VCaP (cell line): ENCODE data around the gene BCS1L.

Source experiments
- H3K27ac ChIP-seq: fragments of 450-650 bp; 2 replicates; pipeline ENCODE4 v1.5.1; 2017
- TF ChIP-seq, protein P1 (sequence below): fragments of 450-650 bp; conservative IDR thresholded peaks from 2 replicates; pipeline ENCODE4 v1.5.1; 2017; ENCODE audit warnings: mild to moderate bottlenecking, moderate library complexity

BCS1L gene

DNA sequence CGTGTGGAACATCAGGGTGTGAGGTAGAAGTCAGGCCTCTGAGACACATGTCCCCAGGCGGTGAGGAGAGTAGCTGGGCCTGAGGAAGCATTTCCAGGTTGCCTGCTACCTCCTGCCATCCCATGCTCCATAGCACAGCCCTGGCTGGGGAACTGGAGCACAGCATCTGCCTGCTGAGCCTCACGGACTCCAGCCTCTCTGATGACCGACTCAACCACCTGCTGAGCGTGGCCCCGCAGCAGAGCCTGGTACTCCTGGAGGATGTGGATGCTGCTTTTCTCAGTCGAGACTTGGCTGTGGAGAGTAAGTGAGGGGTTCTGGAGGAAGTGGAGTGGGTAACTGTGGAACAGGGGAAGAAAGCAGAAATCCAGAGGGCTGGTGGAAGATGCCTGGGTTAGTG is 2.9 kb downstream of the BCS1L start:
- no peak overlapping the region for H3K27ac ChIP-seq
- TF ChIP-seq, protein P1, sequence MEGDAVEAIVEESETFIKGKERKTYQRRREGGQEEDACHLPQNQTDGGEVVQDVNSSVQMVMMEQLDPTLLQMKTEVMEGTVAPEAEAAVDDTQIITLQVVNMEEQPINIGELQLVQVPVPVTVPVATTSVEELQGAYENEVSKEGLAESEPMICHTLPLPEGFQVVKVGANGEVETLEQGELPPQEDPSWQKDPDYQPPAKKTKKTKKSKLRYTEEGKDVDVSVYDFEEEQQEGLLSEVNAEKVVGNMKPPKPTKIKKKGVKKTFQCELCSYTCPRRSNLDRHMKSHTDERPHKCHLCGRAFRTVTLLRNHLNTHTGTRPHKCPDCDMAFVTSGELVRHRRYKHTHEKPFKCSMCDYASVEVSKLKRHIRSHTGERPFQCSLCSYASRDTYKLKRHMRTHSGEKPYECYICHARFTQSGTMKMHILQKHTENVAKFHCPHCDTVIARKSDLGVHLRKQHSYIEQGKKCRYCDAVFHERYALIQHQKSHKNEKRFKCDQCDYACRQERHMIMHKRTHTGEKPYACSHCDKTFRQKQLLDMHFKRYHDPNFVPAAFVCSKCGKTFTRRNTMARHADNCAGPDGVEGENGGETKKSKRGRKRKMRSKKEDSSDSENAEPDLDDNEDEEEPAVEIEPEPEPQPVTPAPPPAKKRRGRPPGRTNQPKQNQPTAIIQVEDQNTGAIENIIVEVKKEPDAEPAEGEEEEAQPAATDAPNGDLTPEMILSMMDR, result no peak

DNA sequence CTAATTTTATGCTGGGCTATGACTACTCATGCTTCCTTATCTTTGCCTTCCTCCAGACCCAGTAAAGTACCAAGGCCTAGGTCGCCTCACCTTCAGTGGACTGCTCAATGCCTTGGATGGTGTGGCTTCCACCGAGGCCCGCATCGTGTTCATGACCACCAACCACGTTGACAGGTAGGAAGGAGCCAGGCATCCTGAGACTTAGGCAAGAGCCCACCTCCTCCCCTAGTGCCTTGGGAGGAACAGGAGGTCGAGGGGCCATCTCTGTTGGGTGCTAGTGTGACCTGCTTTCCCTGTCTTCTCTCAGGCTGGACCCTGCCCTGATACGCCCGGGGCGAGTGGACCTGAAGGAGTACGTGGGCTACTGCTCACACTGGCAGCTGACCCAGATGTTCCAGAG is 3.3 kb downstream of the BCS1L start:
- TF ChIP-seq, protein P1, result no peak

DNA sequence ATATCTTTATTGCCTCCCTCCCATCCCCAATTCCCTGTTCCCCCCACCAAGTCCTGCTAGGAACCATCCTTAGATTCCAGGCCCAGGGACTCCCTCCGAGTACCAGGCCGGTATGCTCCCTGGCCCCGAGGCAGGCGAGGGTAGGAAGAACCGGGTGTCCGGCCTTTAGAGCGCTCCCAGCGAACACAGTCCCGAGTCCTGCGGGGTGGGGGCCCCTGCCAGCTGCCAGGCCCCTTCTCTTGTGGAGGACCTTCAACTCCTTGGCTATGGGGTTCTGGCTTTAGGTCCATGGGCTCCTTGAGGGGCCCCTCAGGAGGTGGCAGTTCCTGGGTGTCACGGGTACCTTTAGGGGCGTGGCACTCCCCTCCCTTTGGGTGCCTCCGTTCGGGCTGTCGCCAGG is 4.4 kb downstream of the BCS1L start:
- TF ChIP-seq, protein P1, result no peak

More for the DNA sequence above, 3.3 kb downstream of the BCS1L start:
- H3K27ac ChIP-seq, result no peak overlapping the region

DNA sequence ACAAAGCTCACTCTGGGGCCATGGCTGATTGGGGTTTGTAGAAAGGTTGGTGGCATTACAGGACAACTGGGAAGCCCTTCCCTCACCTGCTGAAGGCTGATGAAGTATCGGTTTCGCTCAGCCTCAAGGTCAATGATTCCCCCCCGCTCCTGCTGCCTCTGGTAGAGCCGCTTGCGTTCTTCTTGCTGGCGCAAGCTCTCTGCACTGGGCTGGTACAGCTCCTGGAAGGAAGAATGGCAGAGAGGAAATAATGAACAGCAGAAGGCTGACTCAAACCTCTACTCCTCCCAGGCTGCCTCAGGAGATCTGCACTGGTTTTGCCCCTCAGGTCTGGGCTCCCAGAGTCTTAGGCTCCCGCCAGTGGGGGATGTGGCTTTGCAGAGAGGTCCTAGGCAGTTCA is 5.2 kb downstream of the BCS1L start:
- no peak overlapping the region for H3K27ac ChIP-seq
- TF ChIP-seq, protein P1, result no peak

More for the DNA sequence above, 4.4 kb downstream of the BCS1L start:
- no peak overlapping the region for H3K27ac ChIP-seq

DNA sequence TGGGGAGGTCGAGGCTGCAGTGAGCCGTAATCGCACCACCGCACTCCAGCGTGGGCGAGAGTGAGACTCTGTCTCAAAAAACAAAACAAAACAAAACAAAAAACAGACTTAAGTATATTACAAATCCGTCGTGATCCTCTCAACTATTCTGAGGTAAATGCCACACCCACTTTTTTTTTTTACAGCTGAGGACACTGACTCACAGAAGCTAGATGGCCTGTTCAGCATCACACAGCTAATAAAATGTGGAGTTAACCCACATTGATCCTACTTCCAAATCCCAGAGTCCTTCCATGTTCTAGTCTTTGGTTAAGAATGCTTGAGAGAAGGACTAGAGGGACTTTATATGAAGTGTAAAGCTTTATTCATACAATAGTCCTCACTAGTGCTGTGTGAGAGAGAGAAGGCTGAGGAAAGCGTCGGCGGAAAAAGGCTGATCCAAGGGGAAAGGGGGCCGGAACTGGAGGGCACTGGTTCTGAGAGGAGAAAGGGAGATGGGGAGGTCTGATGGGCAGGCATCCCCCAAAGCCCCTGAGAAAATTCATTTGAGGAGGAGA is 11.7 kb downstream of the BCS1L start:
- peak overlapping the region; percentile 85 for H3K27ac ChIP-seq
- TF ChIP-seq, protein P1, result no peak

DNA sequence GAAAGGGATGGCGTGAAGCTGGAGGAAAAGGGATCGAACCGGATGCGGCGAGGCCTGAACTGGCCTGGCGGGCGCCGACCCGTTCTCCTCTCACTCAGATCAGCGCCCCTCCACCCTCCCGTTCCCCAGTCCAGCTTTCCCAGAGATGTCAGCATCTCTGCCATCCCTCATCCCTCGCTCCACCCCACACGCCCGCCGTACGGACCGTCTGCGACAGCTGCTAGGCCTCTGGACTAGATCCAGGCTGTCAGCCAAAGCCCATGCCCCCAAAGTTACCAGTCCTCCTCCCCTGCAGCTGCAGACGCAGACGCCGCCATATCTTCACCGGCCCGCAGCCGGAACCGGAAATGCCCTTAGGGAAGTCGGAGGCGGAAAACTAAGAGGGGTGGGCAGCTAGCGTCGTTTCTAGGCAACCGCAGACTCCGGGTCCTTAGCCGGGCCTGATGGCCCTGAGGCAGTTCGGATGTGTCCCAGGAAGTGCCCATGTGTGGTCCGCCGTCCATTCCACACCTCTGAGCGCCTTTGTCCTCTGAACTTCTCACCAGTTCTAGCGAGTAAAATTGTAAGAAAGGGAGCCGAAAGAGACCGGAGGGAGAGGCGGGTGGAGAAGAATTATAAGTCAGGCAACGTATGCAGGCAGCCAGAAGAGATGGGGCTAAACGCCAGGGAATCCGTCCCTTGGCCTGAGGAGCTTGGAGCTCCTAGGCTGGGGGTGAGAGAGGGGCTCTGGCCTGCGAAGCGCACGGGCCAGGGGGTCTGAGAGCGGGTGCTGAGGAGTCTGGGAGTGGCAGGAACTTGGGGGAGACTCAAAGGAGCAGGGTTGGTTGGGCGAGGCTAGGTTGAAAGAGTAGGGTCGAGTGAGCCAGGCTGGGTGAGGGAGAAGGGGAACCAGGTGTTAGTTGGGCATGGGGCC is 12.4 kb downstream of the BCS1L start, which contains the start of the genes RNF25 and STK36:
Gene RNF25 (minus strand): TSS at position 349 of the 913 bp plus-strand sequence. CDS start 32 bp downstream, at position 317.
Gene STK36 (plus strand): TSS at position 433 of the 913 bp plus-strand sequence. CDS start 744 bp downstream, outside the sequence.
- TF ChIP-seq, protein P1, result no peak
- peak within 1 kb of the TSS; percentile 85 for H3K27ac ChIP-seq

DNA sequence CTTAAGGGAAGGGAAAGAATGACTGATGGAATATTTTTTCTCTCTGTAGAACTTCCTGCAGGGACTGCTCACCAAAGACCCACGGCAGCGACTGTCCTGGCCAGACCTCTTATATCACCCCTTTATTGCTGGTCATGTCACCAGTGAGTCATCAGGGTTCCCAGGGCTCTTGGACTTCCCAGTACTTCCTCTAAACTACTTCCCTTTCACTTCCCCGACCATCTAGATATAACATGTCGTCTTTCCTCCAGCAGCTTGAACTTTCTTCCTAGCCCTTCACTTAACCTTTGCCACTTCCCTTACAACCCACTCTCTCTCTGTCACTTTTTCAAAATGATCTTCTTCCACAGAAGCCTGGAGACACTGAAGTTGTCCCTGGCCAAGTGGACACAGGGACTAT is 19.6 kb downstream of the BCS1L start:
- no peak overlapping the region for H3K27ac ChIP-seq
- TF ChIP-seq, protein P1, result no peak
